HEK293 (cell line): ENCODE measurements around the gene CMC1.

Source experiments
- CTCF ChIA-PET: fragments of 350-600 bp; formaldehyde crosslinking; extraction: SDS; loops from one replicate; lab custom pipeline; 2021; ENCODE audit warnings: antibody characterized with exemption; lab: Yijun Ruan, JAX
- POLR2A ChIA-PET: fragments of 300-600 bp; formaldehyde crosslinking; extraction: SDS; loops from one replicate; lab custom pipeline; 2020; ENCODE audit warnings: antibody characterized with exemption, inconsistent platforms; lab: Yijun Ruan, JAX
- H3K27ac ChIP-seq: fragments of 200-500 bp; sonication (Bioruptor generic); 2 replicates; pipeline ENCODE4 v1.5.1; 2014; ENCODE audit warnings: low read depth, low read length, control low read depth, inconsistent platforms; ENCODE audit errors: extremely low read depth
- H3K36me3 ChIP-seq, 2 experiments: fragments of 200-500 bp in 1 of 2; sonication (Bioruptor generic) in 1 of 2; 1 replicate in 1 of 2; 2 replicates in 1 of 2; pipeline ENCODE4 v1.5.1; 2014 to 2017; ENCODE audit warnings: inconsistent platforms in 2 of 2, low read length in 2 of 2; ENCODE audit not compliant: control insufficient read depth in 2 of 2, insufficient read depth in 1 of 2
- H3K4me1 ChIP-seq: fragments of 200-500 bp; sonication (Bioruptor generic); 2 replicates; pipeline ENCODE4 v1.5.1; 2014; ENCODE audit warnings: mild to moderate bottlenecking, low read length, inconsistent platforms; ENCODE audit not compliant: control insufficient read depth, insufficient read depth
- H3K4me3 ChIP-seq: 2 replicates; pipeline ENCODE4 v1.5.1; 2011; ENCODE audit warnings: low read depth, mild to moderate bottlenecking, control low read depth, low read length, moderate library complexity
- H3K9me3 ChIP-seq: fragments of 200-500 bp; sonication (Bioruptor generic); 2 replicates; pipeline ENCODE4 v1.5.1; 2014; ENCODE audit warnings: low read depth, low read length, inconsistent platforms; ENCODE audit not compliant: control insufficient read depth, insufficient read depth
- GLI4 ChIP-seq: fragments of 450-650 bp; formaldehyde crosslinking; IDR thresholded peaks from 2 replicates; pipeline ENCODE4 v1.5.1; 2016; ENCODE audit warnings: missing biosample characterization, missing genetic modification characterization
- KLF17 ChIP-seq: fragments of 450-650 bp; formaldehyde crosslinking; IDR thresholded peaks from 2 replicates; pipeline ENCODE4 v1.5.1; 2016; ENCODE audit warnings: missing biosample characterization, missing genetic modification characterization
- PRDM4 ChIP-seq: fragments of 450-650 bp; formaldehyde crosslinking; IDR thresholded peaks from 2 replicates; pipeline ENCODE4 v1.5.1; 2017; ENCODE audit warnings: missing biosample characterization, missing genetic modification characterization
- RBAK ChIP-seq: fragments of 450-650 bp; formaldehyde crosslinking; IDR thresholded peaks from 2 replicates; pipeline ENCODE4 v1.5.1; 2016; ENCODE audit warnings: missing biosample characterization, missing genetic modification characterization
- SALL2 ChIP-seq: fragments of 450-650 bp; formaldehyde crosslinking; IDR thresholded peaks from 2 replicates; pipeline ENCODE4 v1.5.0; 2017; ENCODE audit warnings: missing biosample characterization, mild to moderate bottlenecking, missing genetic modification characterization, borderline replicate concordance
- SCRT1 ChIP-seq: fragments of 450-650 bp; formaldehyde crosslinking; IDR thresholded peaks from 2 replicates; pipeline ENCODE4 v1.5.1; 2016; ENCODE audit warnings: missing biosample characterization, missing genetic modification characterization, borderline replicate concordance
- ZBTB1 ChIP-seq: fragments of 450-650 bp; formaldehyde crosslinking; IDR thresholded peaks from 2 replicates; pipeline ENCODE4 v1.5.1; 2016; ENCODE audit warnings: missing biosample characterization, missing genetic modification characterization
- ZBTB17 ChIP-seq: fragments of 450-650 bp; formaldehyde crosslinking; IDR thresholded peaks from 2 replicates; pipeline ENCODE4 v1.5.1; 2016; ENCODE audit warnings: missing biosample characterization, missing genetic modification characterization
- ZBTB6 ChIP-seq: fragments of 450-650 bp; formaldehyde crosslinking; IDR thresholded peaks from 2 replicates; pipeline ENCODE4 v1.5.1; 2017; ENCODE audit warnings: missing biosample characterization, missing genetic modification characterization
- ZFP41 ChIP-seq: fragments of 450-650 bp; formaldehyde crosslinking; IDR thresholded peaks from 2 replicates; pipeline ENCODE4 v1.5.1; 2016; ENCODE audit warnings: missing biosample characterization, missing genetic modification characterization, borderline replicate concordance
- ZNF114 ChIP-seq: fragments of 450-650 bp; formaldehyde crosslinking; IDR thresholded peaks from 2 replicates; pipeline ENCODE4 v1.5.0; 2017; ENCODE audit warnings: missing biosample characterization, missing genetic modification characterization
- ZNF121 ChIP-seq: fragments of 450-650 bp; formaldehyde crosslinking; IDR thresholded peaks from 2 replicates; pipeline ENCODE4 v1.5.1; 2016; ENCODE audit warnings: missing biosample characterization, missing genetic modification characterization
- ZNF140 ChIP-seq: fragments of 450-650 bp; formaldehyde crosslinking; IDR thresholded peaks from 2 replicates; pipeline ENCODE4 v1.5.1; 2016; ENCODE audit warnings: missing biosample characterization, missing genetic modification characterization
- ZNF175 ChIP-seq: fragments of 450-650 bp; formaldehyde crosslinking; IDR thresholded peaks from 2 replicates; pipeline ENCODE4 v1.5.1; 2016; ENCODE audit warnings: missing biosample characterization, missing genetic modification characterization
- ZNF202 ChIP-seq: fragments of 450-650 bp; formaldehyde crosslinking; IDR thresholded peaks from 2 replicates; pipeline ENCODE4 v1.5.1; 2016; ENCODE audit warnings: missing biosample characterization, missing genetic modification characterization, borderline replicate concordance
- ZNF292 ChIP-seq: fragments of 450-650 bp; formaldehyde crosslinking; IDR thresholded peaks from 2 replicates; pipeline ENCODE4 v1.5.1; 2016; ENCODE audit warnings: low read depth, missing biosample characterization, missing genetic modification characterization, borderline replicate concordance
- ZNF530 ChIP-seq: fragments of 450-650 bp; formaldehyde crosslinking; IDR thresholded peaks from 2 replicates; pipeline ENCODE4 v1.5.1; 2016; ENCODE audit warnings: low read depth, missing biosample characterization, missing genetic modification characterization
- ZNF580 ChIP-seq: fragments of 450-650 bp; formaldehyde crosslinking; IDR thresholded peaks from 2 replicates; pipeline ENCODE4 v1.5.1; 2016; ENCODE audit warnings: missing biosample characterization, missing genetic modification characterization
- ZNF664 ChIP-seq: fragments of 450-650 bp; formaldehyde crosslinking; IDR thresholded peaks from 2 replicates; pipeline ENCODE4 v1.5.1; 2016; ENCODE audit warnings: missing biosample characterization, missing genetic modification characterization
- ZNF701 ChIP-seq: fragments of 450-650 bp; formaldehyde crosslinking; IDR thresholded peaks from 2 replicates; pipeline ENCODE4 v1.5.1; 2016; ENCODE audit warnings: missing biosample characterization, missing genetic modification characterization
- ZNF843 ChIP-seq: fragments of 450-650 bp; formaldehyde crosslinking; IDR thresholded peaks from 2 replicates; pipeline ENCODE4 v1.5.1; 2016; ENCODE audit warnings: missing biosample characterization, missing genetic modification characterization
- ZSCAN16 ChIP-seq: fragments of 450-650 bp; formaldehyde crosslinking; IDR thresholded peaks from 2 replicates; pipeline ENCODE4 v1.5.1; 2016; ENCODE audit warnings: missing biosample characterization, missing genetic modification characterization
- TF ChIP-seq, protein P1 (sequence below): fragments of 450-650 bp; formaldehyde crosslinking; IDR thresholded peaks from 2 replicates; pipeline ENCODE4 v1.5.1; 2016; ENCODE audit warnings: missing biosample characterization, missing genetic modification characterization
- TF ChIP-seq, protein P2 (sequence below): fragments of 450-650 bp; formaldehyde crosslinking; IDR thresholded peaks from 2 replicates; pipeline ENCODE4 v1.5.1; 2016; ENCODE audit warnings: missing biosample characterization, missing genetic modification characterization

The CMC1 gene

DNA sequence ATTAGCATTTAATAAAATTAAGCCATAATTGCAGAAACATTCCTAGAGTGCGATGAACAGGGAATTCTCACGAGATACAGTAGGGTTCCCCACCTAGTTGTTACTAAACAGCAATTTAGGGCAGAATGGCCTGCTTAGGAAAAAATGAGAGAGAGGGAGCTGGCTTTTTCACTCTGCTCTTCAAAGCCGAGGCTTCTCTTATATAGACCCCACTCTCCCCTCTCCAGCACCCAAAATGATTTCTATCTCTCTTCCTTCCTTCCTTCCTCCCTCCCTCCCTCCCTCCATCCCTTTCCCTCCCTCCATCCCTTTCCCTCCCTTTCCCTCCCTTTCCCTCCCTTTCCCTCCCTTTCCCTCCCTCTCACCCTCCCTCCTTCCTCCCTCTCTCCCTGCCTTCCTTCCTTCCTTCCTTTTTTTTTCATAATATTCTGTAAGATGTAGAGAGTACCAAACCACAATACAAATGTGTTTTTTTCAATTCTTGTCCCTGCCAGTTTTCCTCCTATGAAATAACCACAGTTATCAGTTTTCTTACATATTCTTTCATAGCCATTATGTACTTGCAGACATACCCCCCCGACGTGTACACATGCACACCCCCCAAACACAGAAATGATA, 59.0 kb downstream of the CMC1 start:
- ChIA-PET CTCF (no interaction called here), POLR2A (no interaction called here)

DNA sequence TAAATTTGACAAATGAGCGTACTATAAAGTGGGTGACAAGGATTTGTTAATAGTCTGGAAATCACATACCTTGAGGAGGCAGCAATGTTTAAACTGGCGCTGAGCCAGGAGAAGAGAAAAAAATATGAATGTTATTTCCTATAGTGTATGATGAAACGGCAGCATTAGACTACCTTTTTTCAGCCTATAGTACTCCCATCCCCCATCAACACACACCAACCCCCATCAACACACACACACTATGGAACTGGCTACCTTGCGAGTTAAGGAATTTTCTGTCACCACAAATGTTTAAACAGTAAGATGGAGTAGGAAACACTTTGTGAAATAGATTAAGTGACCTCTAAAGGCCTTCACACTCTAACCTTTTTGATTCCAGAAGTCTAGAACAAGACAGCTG, 60.3 kb downstream of the CMC1 start:
- TF ChIP-seq ZNF701 (tag by site-specific recombination) (no peak), RBAK (tag by site-specific recombination) (no peak), KLF17 (tag by site-specific recombination) (no peak), SCRT1 (tag by site-specific recombination) (no peak), GLI4 (no peak), ZBTB17 (tag by site-specific recombination) (no peak), ZNF530 (tag by site-specific recombination) (no peak), ZNF140 (tag by site-specific recombination) (no peak), ZNF121 (tag by site-specific recombination) (no peak), ZNF580 (no peak)
- TF ChIP-seq, protein P1, sequence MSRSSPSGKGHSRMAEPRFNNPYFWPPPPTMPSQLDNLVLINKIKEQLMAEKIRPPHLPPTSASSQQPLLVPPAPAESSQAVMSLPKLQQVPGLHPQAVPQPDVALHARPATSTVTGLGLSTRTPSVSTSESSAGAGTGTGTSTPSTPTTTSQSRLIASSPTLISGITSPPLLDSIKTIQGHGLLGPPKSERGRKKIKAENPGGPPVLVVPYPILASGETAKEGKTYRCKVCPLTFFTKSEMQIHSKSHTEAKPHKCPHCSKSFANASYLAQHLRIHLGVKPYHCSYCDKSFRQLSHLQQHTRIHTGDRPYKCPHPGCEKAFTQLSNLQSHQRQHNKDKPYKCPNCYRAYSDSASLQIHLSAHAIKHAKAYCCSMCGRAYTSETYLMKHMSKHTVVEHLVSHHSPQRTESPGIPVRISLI (tag by site-specific recombination) = no peak
- TF ChIP-seq, all 188 proteins: peak for 0
- Histone ChIP-seq H3K36me3 (no peaks in the 10 kb centered on the region), H3K4me3 (no peak overlapping the region), H3K27ac (no peak overlapping the region), H3K4me1 (no peaks in the 10 kb centered on the region), H3K9me3 (no peaks in the 10 kb centered on the region)
- ChIA-PET CTCF (no interaction called here), POLR2A (no interaction called here)

More for the DNA sequence above, 59.0 kb downstream of the CMC1 start:
- Histone ChIP-seq H3K27ac (no peak overlapping the region), H3K9me3 (no peaks in the 10 kb centered on the region), H3K36me3 (no peaks in the 10 kb centered on the region), H3K4me1 (no peaks in the 10 kb centered on the region), H3K4me3 (no peak overlapping the region)
- TF ChIP-seq, protein P2, sequence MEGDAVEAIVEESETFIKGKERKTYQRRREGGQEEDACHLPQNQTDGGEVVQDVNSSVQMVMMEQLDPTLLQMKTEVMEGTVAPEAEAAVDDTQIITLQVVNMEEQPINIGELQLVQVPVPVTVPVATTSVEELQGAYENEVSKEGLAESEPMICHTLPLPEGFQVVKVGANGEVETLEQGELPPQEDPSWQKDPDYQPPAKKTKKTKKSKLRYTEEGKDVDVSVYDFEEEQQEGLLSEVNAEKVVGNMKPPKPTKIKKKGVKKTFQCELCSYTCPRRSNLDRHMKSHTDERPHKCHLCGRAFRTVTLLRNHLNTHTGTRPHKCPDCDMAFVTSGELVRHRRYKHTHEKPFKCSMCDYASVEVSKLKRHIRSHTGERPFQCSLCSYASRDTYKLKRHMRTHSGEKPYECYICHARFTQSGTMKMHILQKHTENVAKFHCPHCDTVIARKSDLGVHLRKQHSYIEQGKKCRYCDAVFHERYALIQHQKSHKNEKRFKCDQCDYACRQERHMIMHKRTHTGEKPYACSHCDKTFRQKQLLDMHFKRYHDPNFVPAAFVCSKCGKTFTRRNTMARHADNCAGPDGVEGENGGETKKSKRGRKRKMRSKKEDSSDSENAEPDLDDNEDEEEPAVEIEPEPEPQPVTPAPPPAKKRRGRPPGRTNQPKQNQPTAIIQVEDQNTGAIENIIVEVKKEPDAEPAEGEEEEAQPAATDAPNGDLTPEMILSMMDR (tag by site-specific recombination) = no peak
- TF ChIP-seq ZNF140 (tag by site-specific recombination) = no peak
- no peak for TF ChIP-seq ZNF114 (tag by site-specific recombination)

DNA sequence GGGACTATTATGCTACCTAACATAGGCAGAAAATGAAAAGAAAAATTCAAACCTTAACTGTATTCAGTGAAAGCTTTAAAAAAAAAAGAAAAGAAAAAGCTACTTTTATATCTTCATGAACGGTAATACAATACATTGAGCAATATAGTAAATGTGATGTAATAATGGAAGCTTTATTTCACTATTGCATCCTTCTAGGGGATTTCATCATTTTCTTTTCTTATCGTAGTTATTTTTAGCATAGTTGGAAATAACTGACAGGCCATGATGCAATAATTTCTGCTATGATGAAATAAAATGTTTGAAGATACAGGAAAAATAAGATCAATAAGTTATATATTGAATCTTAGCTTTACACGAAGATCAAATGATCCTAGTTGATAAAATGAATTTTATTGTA, 66.8 kb downstream of the CMC1 start:
- Histone ChIP-seq H3K4me1 (no peaks in the 10 kb centered on the region), H3K4me3 (no peak overlapping the region), H3K36me3 (no peaks in the 10 kb centered on the region), H3K9me3 (no peaks in the 10 kb centered on the region), H3K27ac (no peak overlapping the region)
- ChIA-PET POLR2A (no interaction called here), CTCF (no interaction called here)
- TF ChIP-seq ZNF664 (tag by site-specific recombination) (no peak), SCRT1 (tag by site-specific recombination) (no peak), ZBTB6 (no peak), ZBTB1 (tag by site-specific recombination) (no peak), ZNF202 (tag by site-specific recombination) (no peak), ZSCAN16 (tag by site-specific recombination) (no peak), ZNF530 (tag by site-specific recombination) (no peak), ZBTB17 (tag by site-specific recombination) (no peak), SALL2 (tag by site-specific recombination) (no peak), ZNF292 (tag by site-specific recombination) (no peak), ZFP41 (tag by site-specific recombination) (no peak), ZNF175 (no peak), PRDM4 (tag by site-specific recombination) (no peak), ZNF843 (tag by site-specific recombination) (no peak)
